ENCODE measurements around the gene AHCTF1.
"Not testable (repeated sequence)": the region's sequence is repeated elsewhere in the genome, so short reads cannot be mapped to it uniquely, and the experiment has no call there.

The AHCTF1 gene

DNA sequence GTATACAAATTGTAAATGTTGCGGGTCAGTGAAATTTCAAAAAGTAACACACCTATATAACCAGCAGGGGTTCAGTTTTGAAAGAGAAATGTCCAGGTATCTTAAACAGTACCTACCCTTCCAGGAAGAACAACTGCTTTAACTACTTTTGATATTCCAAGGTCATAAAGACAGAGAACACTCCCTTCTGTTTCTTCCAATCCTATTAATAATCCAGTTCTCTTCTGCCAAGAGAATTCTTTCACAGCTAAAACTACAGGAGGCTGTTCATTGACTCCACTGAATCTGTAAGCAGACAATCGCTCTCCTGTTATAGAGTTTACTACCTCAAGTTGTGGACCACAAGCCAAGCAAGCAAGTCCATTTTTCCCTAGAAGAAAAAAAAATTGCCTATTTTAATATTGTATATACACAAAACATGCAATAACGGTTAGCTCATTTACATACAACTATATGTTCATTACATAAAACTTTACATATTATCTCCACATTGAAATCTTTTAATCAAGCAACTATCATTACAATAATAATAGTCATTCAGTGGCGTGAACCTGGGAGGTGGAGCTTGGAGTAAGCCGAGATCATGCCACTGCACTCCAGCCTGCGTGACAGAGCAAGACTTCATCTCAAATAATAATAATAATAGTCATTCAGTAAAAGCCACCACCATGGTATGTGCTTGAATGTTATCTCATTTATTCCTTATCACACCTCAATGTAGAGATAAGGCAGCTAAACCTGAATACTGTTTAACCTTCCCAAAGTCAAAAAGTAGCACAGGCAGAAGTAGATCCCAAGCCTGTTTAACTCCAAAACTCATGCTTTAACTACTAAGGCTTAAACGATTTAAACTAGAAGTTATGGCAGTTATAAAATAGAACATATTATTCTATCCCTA, 15.5 kb downstream of the AHCTF1 start:
- DNase-seq (ENCODE audit: low spot score): not testable (repeated sequence)

DNA sequence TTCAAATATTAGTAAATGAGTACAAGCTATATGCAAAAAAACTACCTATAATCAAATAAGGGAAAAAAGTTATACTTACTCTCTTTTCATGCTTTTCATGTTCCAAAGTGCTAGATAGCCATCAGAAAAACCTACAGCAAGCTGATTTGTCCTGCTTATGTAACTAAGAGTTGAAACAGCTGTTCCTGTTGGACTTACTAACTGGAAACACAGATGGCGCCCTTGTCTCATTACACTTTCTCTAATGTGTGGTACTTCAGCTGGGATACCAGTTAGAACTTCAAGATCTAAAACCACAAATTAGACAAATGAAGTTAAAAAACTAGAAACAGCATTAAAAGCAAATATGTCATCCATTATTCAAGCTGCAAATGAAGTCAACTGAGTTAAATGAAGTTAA, 24.3 kb downstream of the AHCTF1 start:
- peak; percentile 36 for DNase-seq (ENCODE audit: low spot score)

DNA sequence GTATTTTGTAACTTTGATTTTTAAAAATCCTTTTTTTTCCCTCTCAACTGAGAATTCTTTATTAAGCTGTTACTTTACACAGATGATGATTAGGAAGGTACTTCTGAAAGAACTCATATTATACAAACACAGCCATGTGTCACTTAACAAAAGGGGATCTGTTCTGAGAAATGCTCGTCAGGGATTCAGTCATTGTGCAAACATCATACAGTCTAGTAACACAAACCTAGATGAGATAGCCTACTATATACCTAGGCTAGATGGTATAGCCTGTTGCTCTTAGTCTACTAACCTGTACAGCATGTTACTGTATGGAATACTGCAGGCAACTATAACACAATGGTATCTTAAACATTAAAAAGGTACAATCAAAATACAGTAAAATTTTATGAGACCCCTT, 24.9 kb downstream of the AHCTF1 start:
- no peak for DNase-seq (ENCODE audit: low spot score)

DNA sequence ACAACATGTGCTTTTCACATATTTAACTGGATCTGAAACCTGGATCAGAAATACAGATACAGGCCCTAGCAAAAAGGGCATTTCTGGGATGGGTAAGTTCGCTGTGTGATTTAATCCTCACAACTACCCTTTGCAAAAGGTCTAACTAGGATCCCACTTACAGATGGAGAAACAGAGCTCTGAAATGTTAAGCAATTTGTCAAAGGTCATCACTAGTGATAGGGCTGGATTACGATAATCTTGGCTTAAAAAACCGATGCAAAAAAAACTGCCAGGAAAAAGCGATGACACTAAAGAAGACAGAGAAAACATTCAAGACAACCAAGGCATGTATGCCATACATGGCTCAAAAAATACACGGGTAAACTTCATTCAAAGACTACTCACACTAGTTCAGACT, 29.9 kb downstream of the AHCTF1 start:
- no peak for DNase-seq (ENCODE audit: low spot score)

DNA sequence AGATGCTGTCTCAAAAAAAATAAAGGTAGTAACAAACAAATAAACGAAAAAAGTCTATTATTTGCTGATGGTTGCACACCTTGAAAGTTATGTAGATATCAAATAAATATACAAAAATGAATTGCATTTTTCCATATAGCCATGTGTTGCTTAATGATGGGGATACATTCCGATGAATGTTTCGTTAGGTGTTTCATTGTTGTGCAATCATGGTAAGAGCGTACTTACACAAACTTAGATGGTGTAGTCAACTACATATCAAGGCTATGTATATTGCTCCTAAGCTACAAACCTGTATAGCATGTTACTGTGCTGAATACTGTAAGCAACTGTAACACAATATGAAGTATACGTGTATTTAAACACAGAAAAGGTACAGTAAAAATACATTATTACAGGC, 34.4 kb downstream of the AHCTF1 start:
- DNase-seq (ENCODE audit: low spot score): no peak

DNA sequence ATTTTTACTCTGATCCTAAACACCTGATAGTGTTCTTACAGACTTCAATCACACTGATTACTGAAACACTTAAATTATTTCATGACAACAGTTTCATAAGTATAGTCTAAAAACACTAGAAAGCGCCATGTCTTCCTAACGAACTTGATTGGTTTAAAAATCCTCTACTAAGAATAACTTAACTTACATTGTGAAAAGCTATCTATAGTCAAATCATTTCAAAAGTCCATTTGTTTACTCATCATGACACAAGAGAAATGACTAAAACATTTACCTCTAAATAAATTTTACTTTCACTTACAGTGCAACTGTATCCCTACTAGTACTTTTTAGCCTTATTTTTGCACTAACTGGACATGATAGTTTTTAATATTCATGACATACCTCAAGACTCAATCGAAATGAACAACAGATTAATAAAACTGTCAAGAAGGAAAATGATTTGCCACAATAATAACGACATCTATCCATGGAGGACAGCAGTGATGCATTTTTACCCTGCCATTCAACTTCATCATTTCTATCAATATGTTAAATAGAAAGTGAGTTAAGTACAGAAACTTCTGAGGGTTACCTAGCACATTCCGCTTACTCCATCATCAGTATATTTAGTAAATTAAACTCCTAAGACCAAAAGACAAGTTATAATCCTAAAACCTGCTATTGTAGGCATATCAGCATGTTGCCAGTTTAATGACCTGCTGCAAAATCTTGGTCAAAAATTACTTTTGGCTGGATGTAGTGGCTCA, 38.4 kb downstream of the AHCTF1 start:
- DNase-seq (ENCODE audit: low spot score): no peak

DNA sequence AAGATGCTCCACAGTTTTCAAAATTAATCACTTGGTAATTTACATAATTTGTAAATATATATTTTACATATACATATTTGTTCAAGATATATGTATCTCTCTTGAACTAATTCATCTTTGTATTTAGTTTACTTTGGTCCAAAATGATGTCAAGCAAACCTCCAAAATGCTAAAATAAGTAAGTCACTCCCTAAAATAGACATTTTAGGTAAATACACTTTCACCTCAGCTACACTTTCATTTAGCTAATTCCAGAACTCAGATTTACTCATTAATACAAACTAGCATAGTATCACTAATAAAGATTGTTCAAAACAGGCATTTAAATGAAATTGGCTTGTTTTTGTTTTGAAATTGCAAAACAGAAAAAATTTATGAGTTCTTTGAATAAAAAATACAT, 40.6 kb downstream of the AHCTF1 start:
- DNase-seq (ENCODE audit: low spot score): no peak

DNA sequence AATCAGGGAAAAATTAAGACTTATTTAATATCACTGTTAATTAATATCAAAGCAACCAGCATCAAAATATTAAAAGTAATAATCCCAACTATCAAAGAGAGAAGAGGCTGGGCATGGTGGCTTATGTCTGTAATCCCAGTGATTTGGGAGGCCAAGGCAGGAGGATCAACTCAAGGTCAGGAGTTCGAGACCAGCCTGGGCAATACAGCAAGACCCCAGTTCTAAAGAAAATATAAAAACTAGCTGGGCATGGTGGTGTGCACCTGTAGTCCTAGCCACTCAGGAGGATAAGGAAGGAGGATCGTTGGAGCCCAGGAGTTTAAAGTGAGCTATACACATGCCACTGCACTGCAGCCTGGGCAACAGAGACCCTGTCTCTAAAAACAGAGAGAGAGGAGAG, 43.2 kb downstream of the AHCTF1 start:
- DNase-seq (ENCODE audit: low spot score): no peak

DNA sequence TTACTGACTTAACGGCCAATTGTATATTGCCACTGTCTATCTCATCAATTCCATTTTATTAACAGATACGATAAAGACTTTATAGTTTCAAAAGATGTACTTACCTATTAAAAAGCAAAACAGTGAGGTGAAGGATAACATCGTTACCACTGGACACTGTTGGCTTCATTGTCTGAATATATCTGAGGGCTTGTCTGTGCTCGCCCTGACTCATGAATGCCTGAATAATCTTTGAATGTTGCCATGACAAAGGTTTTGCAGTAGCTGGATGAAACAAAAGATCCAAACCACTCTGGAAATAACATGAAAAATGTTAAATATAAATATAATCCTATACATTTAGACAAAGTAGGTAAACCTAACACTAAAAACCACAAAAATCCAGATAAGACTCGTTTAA, 46.4 kb downstream of the AHCTF1 start:
- DNase-seq (ENCODE audit: low spot score): not testable (repeated sequence)

DNA sequence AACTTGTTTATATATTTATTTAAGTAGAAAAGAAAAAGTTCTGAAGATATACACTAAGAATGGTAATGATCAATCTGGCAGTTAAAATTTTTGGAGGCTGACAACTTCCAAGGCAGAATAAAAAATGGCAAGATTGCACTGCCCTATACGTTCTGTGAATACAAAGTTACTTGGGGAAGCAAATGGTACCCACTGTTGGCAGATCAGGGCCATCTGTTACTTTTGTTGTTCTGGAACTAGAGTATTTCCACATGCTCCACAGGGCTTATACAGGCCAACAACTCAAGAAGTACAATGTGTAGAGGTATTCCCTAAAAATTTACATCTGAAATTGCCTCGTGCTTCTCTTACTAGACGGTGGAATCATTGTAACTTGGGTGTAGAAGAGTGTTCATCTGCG, 53.2 kb downstream of the AHCTF1 start:
- DNase-seq (ENCODE audit: low spot score): no peak

DNA sequence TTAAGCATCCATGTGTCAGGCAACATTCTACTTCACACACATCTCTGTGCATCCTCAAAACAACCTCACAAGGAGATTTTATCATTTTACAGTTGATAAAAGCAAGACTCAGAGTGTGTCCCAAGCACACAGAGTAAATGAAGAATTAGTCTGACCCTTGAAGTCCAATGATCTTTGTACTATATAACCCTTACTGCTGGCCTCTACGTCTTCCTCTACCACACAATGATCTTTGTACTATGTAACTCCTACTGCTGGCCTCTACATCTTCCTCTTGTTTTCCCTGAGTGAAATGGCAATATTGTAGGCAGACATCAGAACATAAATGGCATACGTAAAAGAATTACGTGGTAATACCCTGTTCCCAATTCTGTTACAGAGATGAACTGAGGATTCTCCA, 55.3 kb downstream of the AHCTF1 start:
- no peak for DNase-seq (ENCODE audit: low spot score)

DNA sequence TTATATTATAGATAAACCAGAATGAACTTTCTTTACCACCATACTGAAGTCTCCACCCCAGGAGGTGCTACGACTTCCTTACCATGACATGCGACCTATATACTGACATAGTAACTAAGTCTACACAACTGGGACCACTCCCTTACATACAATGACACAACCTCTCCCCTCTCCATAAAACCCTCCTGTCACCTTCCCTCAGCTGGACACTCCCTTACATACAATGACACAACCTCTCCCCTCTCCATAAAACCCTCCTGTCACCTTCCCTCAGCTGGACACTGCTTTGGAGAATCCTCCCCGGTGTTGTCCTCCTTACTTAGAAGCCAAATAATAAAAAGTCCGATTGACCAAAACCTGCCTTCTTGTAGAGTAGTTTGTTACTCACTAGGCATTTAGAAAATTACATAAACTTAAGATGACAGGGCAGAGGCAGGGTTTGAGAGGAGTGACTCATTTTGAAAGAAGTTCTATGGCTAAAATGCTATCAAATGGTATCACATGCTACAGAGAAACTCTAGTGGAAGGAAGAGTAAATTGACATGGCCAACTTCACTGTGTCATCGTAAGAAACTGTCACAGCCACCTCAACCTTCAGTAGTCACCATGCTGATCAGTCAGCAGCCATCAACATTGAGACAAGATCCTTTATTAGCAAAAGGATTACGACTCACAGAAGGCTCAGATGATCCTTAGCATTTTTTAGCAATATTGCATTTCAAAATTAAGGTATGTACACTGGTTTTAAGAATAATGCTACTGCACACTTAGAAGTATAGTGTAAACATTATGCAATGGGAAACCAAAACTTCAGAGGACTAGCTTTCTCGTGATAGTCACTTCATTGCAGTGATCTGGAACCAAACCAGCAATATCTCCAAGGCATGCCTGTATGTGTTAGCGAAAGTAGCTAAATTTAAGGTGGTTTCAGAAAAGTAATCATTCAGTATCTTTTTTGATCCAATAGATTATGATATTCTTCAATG, 56.4 kb downstream of the AHCTF1 start:
- DNase-seq (ENCODE audit: low spot score): no peak

DNA sequence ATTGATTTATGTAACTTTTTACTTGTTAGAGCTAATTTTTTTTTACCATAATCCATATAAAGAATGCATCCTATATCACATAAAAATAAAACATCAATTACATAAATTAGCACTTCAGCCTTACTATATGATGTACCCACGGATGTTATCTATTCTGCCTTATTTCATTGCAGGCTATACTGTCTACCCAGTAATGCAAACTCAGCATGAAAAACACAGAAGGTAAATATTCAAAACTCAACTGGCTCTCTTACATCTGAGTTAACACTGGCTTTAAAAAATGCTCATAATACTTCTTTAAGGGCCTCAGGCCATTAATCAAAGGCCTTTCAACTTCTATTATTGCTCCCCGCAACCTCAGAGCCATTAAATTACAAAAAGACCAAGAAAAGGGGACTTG, 65.8 kb downstream of the AHCTF1 start:
- no peak for DNase-seq (ENCODE audit: low spot score)

DNA sequence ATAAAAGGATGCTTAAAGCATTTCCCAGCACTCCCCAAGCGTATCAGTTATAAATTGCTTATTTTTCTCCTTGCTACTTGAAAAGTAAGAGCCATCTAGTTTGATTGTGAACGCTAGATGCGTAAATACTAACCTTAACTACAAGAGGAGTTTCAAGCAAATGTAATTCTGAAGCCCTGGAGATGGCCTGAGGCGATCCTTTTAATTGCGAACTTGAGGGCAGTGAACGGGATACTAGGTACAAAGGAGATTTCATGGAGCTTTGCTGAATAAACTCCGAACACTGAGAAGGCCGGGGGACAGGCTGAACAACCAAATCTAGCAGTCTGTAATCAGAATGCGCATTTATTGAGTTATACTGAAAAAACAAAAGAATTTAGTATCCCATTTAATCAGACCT, 68.0 kb downstream of the AHCTF1 start:
- DNase-seq (ENCODE audit: low spot score): not testable (repeated sequence)

DNA sequence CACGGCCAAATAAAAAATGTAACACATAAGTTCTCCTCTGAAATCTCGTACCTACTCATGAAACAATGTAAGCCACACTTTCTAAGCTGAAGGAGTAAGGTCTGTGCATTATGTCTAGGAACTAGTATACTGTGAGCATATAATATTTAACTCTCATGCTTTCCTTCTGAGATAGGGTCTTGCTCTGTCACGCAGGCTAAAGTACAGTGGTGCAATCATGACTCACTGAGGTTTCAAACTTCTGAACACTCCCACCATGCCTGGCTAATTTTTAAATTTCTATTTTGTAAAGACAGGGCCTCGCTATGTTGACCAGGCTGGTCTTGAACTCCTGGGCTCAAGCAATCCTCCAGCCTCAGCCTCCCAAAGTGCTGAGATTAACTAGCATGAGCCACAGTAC, 71.3 kb downstream of the AHCTF1 start:
- DNase-seq (ENCODE audit: low spot score): no peak

DNA sequence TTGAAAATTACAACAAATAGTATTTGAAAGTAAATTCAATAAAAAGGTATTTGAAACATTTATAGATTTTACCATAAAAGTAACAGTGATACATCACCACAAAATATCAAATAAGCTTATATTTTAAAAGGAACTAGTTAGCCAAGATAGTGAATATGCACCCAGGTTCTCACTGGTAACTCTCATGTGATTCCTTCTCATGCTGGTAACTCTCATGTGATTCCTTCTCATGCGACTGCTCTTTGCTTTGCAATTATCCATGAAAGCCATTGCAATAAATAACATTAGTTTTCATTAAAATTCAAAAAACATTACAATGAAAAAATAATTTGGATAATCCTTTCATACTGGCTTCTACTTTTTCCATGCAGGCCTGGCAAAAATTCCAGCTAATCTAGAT, 75.4 kb downstream of the AHCTF1 start:
- DNase-seq (ENCODE audit: low spot score): no peak

DNA sequence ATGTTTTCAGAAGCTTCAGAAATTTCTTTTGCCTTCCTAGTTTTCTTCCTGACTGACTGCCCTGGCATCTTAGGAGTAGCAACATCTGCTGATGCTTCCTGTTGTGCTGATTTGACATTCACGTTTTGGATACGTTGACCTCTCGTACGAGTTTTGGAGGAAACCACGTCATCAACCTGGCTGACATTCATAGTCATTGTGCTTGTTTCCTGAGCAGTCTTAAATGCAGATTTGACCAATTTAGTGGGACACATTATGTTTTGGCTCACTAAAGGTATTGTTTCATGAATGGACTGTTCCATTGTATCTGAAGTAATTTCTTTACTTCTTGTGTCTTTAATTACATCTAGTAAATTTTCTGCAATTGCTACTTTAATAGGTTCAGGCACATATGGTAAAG, 81.1 kb downstream of the AHCTF1 start:
- not testable (repeated sequence) for DNase-seq (ENCODE audit: low spot score)

DNA sequence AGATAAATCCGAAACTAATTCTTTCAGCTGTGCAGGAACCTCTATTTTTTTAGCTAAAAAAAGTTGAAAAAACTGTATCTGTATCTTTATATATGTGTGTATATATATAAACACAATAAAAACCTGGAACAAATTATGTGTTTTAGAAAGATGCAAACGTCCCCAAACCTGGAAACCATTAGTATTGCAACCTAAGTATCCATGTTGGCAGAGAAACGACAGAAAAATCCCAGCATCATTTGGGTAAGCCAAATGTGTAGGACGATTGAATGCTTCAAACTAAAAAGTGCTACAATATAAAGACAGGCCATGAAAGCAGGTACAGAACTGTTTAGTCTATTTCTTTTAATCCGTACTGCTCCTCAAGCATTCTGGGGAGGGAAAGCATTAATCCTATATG, 87.9 kb downstream of the AHCTF1 start:
- DNase-seq (ENCODE audit: low spot score): no peak

DNA sequence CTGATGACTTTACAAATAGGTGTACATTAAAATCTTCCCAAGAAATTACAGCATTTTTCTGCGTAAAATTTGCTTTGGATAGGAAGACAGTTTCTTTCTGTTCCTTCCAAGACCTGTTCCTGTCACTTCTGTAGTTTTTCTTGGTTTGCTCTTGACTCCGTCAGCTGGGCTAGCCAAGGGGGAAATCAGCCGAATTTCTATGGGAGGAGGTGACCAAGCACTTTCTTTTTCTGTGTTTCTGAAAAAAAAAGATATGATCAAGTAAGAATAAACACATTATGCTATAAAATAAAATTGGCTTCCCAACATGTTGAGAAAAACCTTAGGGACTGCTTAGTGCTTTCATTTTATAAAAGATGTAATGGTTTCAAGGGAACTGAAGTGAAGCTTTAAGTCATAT, 91.0 kb downstream of the AHCTF1 start:
- not testable (repeated sequence) for DNase-seq (ENCODE audit: low spot score)

DNA sequence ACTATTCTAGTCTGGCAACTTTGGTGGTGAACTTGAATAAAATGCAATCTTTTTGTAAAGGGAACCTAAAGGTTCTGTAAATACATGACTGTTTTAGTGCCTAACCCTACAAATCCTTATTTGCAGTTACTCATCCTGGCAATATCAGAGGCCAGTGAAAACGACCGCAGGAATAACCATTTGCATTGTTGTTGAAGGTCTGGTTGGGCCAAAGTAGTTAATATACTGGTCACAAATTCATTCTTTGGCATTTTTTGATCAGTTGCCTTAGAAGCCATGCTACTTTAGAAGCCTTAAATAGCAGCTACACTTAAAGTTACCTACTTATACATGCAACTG, 93.7 kb downstream of the AHCTF1 start:
- no peak for DNase-seq (ENCODE audit: low spot score)

DNA sequence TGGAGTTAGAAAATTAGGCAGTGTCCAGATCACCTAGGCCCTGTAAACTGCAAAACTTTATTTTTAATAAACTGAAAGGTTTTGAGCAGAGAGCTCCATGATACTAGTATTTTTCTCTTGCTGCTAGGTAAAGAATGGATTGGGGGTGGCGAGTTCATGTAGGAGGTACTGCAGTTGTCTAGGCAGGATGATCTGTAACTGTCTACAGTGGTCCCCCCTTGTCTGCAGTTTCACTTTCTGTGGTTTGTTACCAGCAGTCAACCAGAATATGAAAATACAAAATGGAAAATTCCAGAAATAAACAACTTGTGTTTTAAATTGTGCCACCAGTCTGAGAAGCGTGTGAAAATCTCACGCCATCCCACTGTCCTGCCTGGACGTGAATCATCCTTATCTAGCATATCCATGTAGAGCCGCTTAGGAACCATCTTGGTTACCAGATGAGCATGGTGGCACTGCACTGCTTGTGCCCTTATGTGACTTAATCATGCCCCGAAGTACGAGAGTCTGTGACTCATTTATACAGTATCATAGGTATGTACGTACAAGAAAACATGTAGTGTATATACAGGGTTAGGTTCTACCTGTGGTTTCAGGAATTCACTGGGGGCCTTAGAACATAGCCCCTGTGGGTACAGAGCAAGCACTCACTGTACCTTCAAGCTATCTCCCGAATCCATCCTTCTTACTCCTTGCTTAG, 94.2 kb downstream of the AHCTF1 start:
- DNase-seq (ENCODE audit: low spot score): no peak

Data from SW480 (cell line).